HG02678 (cell line): Measurements from ENCODE around the gene FCHO2.
"Not testable (repeated sequence)": the region's sequence is repeated elsewhere in the genome, so short reads cannot be mapped to it uniquely, and the experiment has no call there.

Source experiments
- ATAC-seq: cut with Tn5 transposase; IDR thresholded peaks from one replicate; pipeline ENCODE4 v1.9.1; 2021; ENCODE audit warnings: mild to moderate bottlenecking, moderate library complexity; ENCODE audit not compliant: unreplicated experiment

The FCHO2 gene

GRCh38 chr5:72955143-72955767 lies 586 bp upstream of the FCHO2 start:
- peak; percentile 42 for ATAC-seq

DNA sequence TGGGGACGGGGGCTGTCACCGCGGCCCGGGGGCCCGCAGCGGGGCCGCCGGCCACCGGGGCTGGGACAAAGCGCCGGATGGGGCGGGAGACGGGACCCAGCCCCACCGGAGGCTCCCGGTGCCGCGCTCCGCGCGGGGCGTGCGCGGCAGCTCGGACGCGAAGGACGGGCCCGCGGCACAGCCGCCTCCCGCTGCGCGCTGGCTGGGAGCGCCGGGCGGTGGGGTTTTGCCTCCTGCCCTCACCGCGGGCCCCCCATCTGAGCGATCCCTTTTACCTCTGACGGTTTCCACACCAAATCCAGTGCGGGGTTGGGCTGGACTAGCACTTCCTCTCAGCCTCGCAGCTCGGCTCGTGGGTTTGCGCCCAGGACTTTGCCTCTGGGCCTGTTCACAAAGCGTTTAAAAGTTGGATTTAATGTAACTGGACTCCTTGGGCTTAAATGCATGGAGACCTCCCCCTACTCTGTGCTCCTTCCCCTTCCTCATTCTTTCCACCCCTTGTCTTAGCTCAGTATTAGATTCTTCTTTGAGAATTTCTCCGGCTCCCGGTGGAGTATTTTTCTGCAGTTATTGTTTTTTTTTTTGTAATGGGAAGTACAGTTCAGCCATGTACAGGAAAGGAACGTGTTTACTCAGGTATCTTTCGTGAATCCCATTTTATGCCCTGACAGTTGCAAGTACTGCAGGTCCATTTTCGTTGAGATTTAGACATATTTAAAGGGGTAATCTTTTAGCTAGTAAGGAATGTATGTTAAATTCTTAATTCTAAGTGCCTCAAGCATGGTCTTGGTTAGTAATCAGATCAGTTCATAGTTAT lies 691 bp downstream of the FCHO2 start:
- peak; percentile 23 for ATAC-seq

DNA sequence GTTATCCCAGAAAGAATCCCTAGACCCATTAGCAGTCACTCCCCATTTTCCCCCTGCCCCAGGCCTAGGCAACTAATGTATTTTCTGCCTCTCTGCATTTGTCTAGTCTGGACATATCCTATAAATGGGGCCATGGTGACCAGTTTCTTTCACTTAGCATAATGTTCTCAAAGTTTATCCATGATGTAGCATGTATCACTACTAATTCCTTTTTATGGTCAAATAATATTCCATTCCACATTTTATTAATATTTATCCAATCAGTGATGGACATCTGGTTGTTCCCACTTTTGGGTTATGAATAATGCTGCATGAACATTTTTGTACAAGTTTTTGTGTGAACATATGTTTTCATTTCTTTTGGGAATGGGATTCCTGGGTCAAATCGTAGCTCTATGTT lies 1.5 kb downstream of the FCHO2 start:
- no peak for ATAC-seq

DNA sequence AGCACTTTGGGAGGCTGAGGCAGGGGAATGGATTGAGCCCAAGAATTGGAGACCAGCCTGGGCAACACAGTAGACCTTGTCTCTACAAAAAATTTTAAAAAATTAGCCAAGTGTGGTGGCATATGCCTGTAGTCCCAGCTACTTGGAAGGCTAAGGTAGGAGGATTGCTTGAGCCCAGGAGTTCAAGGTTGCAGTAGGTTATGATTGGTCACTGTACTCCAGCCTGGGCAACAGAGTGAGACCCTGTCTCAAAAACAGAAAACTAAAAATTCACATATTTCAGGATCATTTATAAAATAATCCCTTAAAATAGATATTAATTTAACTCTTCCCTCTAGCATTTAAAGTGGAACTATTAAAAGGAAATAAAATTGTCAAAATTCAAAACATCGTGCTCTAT lies 3.4 kb downstream of the FCHO2 start:
- ATAC-seq: no peak

- ATAC-seq: not testable (repeated sequence)
These were observed 18.6 kb downstream of the FCHO2 start for GRCh38 chr5:72974481-72974880.

DNA sequence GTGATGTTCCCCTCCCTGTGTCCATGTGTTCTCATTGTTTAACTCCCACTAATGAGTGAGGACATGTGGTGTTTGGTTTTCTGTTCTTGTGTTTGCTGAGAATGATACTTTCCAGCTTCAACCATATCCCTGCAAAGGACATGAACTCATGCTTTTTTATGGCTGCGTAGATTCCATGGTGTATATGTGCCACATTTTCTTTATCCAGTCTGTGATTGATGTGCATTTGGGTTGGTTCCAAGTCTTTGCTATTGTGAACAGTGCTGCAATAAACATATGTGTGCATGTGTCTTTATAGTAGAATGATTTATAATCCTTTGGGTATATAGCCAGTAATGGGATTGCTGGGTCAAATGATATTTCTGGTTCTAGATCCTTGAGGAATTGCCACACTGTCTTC lies 21.0 kb downstream of the FCHO2 start:
- not testable (repeated sequence) for ATAC-seq

- ATAC-seq: no peak
These were observed 29.9 kb downstream of the FCHO2 start for GRCh38 chr5:72985719-72986118.

GRCh38 chr5:72988769-72989168 lies 32.9 kb downstream of the FCHO2 start:
- ATAC-seq: no peak

- no peak for ATAC-seq
These were observed 35.6 kb downstream of the FCHO2 start for GRCh38 chr5:72991394-72991793.

- no peak for ATAC-seq
These were observed 38.7 kb downstream of the FCHO2 start for GRCh38 chr5:72994578-72994977.

DNA sequence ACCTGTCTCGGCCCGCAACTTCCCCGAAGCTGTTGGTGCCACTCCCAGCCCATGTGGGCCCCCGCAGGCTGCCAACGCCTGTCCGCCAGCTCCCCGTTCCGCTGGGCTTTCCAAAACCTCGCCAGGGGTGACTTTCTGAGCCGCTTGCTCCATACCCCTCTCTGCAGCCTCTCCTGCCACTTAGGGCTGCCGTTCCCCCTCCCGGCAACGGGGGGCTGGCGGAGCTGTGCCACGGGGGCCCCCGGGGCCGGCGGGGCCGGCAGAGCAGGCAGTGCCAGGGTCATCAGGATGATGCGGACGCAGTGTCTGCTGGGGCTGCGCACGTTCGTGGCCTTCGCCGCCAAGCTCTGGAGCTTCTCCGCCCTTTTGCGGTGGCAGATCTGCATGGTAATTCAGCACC lies 40.8 kb downstream of the FCHO2 start:
- no peak for ATAC-seq

GRCh38 chr5:72999916-73000315 lies 44.1 kb downstream of the FCHO2 start:
- no peak for ATAC-seq

DNA sequence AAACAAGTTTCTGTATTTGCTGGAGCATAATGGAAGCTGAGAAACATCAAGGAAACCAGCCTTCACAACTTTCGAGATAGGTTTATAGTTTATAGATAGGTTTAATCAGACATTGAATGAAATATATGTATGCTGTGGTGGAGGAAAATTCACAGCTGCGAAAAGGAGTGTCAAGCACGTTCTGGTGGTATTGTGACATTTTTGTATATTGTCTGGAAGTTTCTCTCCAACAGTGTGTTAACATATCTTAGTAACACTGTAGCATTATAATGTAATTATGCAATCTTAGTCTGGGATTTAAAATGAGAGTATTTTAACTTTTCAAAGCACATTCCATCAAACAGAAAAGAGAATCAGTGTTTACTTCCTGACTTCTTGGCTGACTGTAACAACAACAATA lies 50.0 kb downstream of the FCHO2 start:
- no peak for ATAC-seq

GRCh38 chr5:73007051-73007450 lies 51.2 kb downstream of the FCHO2 start:
- no peak for ATAC-seq

GRCh38 chr5:73008831-73009230 lies 53.0 kb downstream of the FCHO2 start:
- ATAC-seq: no peak

DNA sequence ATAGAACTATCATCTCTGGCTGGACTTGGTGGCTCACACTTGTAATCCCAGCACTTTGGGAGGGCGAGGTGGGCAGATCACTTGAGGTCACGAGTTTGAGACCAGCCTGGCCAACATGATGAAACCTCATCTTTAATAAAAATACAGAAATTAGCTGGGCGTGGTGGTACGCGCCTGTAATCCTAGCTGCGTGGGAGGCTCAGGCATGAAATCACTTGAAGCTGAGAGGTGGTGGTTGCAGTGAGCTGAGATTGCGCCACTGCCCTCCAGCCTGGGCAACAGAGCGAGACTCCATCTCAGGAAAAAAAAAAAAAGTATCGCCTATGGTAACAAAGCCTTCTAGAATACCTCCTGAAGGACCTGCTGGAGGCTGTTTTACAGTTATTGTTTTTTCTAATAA lies 55.8 kb downstream of the FCHO2 start:
- not testable (repeated sequence) for ATAC-seq

DNA sequence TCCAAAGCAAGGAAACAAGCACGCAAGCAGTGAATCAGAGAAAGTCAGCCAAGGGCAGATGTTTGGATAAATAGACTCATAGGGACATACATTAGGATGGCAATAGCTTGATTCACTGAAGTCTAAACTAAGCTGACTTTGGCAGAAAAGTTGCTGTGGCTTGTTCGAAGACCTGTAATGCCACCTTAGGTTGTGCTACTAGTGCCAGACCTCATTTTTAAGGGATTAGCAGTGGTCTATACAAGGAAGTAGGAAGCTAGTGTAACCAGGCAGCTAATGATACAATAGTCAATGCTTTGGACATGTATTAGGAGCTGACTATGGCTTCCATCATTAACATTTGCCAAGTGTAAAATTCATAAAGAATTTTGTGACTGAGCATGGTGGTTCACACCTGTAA lies 63.1 kb downstream of the FCHO2 start:
- no peak for ATAC-seq

DNA sequence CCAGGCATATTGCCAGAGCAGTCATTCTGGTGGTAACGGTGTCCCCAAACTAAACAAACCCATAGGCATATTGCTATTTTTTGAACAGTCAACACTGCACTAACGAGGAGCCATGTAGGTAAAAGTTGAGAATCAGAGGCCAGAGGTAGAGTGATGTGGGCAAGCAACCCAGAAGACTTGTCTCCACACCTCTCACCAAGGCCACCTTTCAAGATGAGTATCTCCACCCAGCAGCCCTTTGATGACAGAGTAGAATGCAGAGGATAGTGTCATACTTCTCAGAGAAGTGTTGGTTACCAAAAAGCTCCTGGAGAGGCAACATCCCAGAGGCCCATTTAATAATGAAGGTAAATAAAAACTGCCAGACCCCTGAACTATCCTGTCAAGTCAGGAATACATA lies 63.9 kb downstream of the FCHO2 start:
- ATAC-seq: no peak

- no peak for ATAC-seq
These were observed 66.8 kb downstream of the FCHO2 start for GRCh38 chr5:73022471-73023169.

DNA sequence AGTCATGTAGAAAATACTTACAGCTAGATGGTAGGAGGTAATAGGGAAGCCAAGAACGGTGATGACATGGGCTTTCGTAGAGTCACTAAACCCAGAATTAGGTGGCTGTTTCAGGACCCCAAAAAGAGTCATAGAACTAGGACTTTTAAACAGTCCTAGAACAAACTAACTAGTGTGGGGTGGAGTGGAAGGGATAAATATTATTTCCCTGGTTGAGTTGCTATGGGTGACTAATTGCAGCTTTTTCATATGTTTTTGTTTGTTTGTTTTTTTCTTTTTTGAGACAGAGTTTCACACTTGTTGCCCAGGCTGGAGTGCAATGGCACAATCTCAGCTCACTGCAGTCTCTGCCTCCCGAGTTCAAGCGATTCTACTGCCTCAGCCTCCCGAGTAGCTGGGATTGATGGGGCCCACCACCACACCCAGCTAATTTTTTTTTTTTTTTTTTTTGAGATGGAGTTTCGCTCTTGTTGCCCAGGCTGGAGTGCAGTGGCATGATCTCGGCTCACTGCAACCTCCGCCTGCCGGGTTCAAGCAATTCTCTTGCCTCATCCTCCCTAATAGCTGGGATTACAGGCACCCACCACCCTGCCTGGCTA lies 69.2 kb downstream of the FCHO2 start:
- not testable (repeated sequence) for ATAC-seq

DNA sequence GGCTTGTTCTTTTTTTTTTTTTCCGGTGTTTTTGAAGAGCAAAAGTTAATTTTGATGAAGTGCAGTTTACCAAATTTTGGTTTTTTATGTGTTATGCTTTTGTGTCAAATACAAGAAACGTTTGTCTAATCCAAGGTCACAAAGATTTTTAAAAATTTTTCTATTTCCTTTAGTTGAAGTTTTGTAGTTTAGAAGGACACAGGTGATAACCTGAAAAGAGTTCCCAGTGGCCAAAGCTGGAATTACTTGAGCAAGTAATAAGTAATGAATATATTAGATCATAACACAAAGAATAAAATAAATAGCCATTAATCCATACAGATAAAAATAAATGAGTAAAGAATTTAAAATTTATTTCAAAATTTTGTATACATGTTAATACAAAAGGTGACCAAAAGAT lies 71.5 kb downstream of the FCHO2 start:
- ATAC-seq: no peak

GRCh38 chr5:73027816-73028215 lies 72.0 kb downstream of the FCHO2 start:
- no peak for ATAC-seq
